MM.1S (cell line): ENCODE data around the gene HOXD9.

Experiments
- DNase-seq: peaks from one replicate; pipeline ENCODE4 v3.0.0-alpha.2; 2015
- H2AFZ ChIP-seq: fragments of 300-600 bp; sonication (generic); 2 replicates; pipeline ENCODE4 v1.6.0; 2016; ENCODE audit warnings: antibody characterized with exemption, low read length
- H3F3A ChIP-seq: fragments of 300-600 bp; sonication (generic); 2 replicates; pipeline ENCODE4 v1.6.1; 2016; ENCODE audit warnings: mild to moderate bottlenecking, antibody characterized with exemption, low read length, moderate library complexity, mixed read lengths; ENCODE audit not compliant: insufficient read depth
- H3K27ac ChIP-seq: fragments of 300-600 bp; sonication (generic); 2 replicates; pipeline ENCODE4 v1.5.1; 2016; ENCODE audit warnings: mild to moderate bottlenecking, low read length
- H3K27me3 ChIP-seq: fragments of 300-600 bp; sonication (generic); replicated peaks from 2 replicates; pipeline ENCODE4 v1.6.0; 2016; ENCODE audit warnings: low read length; ENCODE audit not compliant: insufficient read depth
- H3K36me3 ChIP-seq: fragments of 300-600 bp; sonication (generic); replicated peaks from 2 replicates; pipeline ENCODE4 v1.6.1; 2016; ENCODE audit warnings: mild to moderate bottlenecking, low read length, mixed read lengths; ENCODE audit not compliant: insufficient read depth
- H3K4me1 ChIP-seq: fragments of 300-600 bp; sonication (generic); 2 replicates; pipeline ENCODE4 v1.6.1; 2016; ENCODE audit warnings: low read length, mixed read lengths
- H3K4me2 ChIP-seq: fragments of 300-600 bp; sonication (generic); 2 replicates; pipeline ENCODE4 v1.6.0; 2016; ENCODE audit warnings: low read depth, low read length
- H3K4me3 ChIP-seq: fragments of 300-600 bp; sonication (generic); 2 replicates; pipeline ENCODE4 v1.5.1; 2016; ENCODE audit warnings: low read length, mixed read lengths
- H3K79me2 ChIP-seq: fragments of 300-600 bp; sonication (generic); 2 replicates; pipeline ENCODE4 v1.6.1; 2016; ENCODE audit warnings: mixed run types, low read length, mixed read lengths
- H3K9ac ChIP-seq: fragments of 300-600 bp; sonication (generic); 2 replicates; pipeline ENCODE4 v1.6.1; 2016; ENCODE audit warnings: low read length, mixed read lengths
- H3K9me2 ChIP-seq: fragments of 300-600 bp; sonication (generic); replicated peaks from 2 replicates; pipeline ENCODE4 v1.6.1; 2016; ENCODE audit warnings: mild to moderate bottlenecking, low read length, mixed read lengths; ENCODE audit not compliant: insufficient read depth
- H3K9me3 ChIP-seq: fragments of 300-600 bp; sonication (generic); replicated peaks from 2 replicates; pipeline ENCODE4 v1.6.1; 2016; ENCODE audit warnings: mild to moderate bottlenecking, low read length, mixed read lengths; ENCODE audit not compliant: insufficient read depth
- H4K20me1 ChIP-seq: fragments of 300-600 bp; sonication (generic); 2 replicates; pipeline ENCODE4 v1.6.1; 2016; ENCODE audit warnings: mild to moderate bottlenecking, low read length, moderate library complexity, mixed read lengths; ENCODE audit not compliant: insufficient read depth
- EZH2 ChIP-seq: fragments of 300-600 bp; sonication (generic); optimal IDR thresholded peaks from 2 replicates; pipeline ENCODE3; 2017; ENCODE audit warnings: low read depth, mild to moderate bottlenecking, antibody characterized with exemption, low read length, mixed read lengths
- EZH2phosphoT487 ChIP-seq: fragments of 300-600 bp; sonication (generic); IDR thresholded peaks from 2 replicates; pipeline ENCODE4 v1.6.1; 2018; ENCODE audit warnings: antibody characterized with exemption, low read length
- TF ChIP-seq, protein P1 (sequence below): fragments of 300-600 bp; sonication (generic); IDR thresholded peaks from 2 replicates; pipeline ENCODE4 v1.5.1; 2016; ENCODE audit warnings: antibody characterized with exemption, low read length, mixed read lengths

The HOXD9 gene

DNA sequence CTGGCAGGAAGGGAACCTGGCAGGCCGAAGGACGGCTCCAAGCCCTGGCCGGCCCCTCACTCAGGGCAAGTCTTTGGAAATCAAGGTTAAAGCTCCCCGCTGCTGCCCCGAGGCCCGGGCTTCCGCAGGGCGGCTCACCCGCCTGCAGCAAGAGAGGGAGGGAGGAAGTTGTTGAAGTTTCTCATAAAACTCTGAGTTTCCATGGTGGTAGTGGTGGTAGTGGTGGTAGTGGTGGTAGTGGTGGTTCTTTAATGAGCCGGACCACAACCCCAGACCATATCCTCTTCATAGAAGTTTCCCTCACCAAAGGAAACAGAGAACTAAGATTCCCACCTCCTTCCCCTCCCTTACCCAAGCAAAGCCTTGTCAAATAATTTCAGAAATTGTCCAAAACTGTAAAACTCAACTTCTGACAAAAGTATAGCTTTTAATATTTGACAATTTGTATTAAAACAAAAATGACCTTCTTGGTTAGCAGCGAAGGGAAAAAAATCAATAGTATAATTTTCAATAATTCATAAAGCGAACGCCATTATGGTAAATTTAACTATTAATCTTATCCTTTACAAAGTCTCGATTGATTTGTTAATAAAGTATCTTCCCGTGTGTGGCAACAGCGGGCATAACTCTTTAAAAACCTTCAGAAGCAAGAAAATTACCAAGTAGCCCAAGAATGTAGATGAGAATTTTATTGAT, 7.4 kb upstream of the HOXD9 start:
- Histone ChIP-seq H3K9me3 (no peaks in the 10 kb centered on the region), H3K79me2 (no peaks in the 10 kb centered on the region), H3K4me1 (no peaks in the 10 kb centered on the region), H3K27ac (no peak overlapping the region), H4K20me1 (no peaks in the 10 kb centered on the region), H3K4me3 (no peak overlapping the region), H3K9ac (no peak overlapping the region), H3K36me3 (no peaks in the 10 kb centered on the region), H3K4me2 (no peak overlapping the region), H3K9me2 (no peaks in the 10 kb centered on the region), H2AFZ (no peak overlapping the region), H3K27me3 (peaks cover 69% of the 10 kb centered on the region), H3F3A (no peaks in the 10 kb centered on the region)
- TF ChIP-seq, protein P1, sequence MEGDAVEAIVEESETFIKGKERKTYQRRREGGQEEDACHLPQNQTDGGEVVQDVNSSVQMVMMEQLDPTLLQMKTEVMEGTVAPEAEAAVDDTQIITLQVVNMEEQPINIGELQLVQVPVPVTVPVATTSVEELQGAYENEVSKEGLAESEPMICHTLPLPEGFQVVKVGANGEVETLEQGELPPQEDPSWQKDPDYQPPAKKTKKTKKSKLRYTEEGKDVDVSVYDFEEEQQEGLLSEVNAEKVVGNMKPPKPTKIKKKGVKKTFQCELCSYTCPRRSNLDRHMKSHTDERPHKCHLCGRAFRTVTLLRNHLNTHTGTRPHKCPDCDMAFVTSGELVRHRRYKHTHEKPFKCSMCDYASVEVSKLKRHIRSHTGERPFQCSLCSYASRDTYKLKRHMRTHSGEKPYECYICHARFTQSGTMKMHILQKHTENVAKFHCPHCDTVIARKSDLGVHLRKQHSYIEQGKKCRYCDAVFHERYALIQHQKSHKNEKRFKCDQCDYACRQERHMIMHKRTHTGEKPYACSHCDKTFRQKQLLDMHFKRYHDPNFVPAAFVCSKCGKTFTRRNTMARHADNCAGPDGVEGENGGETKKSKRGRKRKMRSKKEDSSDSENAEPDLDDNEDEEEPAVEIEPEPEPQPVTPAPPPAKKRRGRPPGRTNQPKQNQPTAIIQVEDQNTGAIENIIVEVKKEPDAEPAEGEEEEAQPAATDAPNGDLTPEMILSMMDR: no peak
- no peak for TF ChIP-seq EZH2
- no peak for DNase-seq

DNA sequence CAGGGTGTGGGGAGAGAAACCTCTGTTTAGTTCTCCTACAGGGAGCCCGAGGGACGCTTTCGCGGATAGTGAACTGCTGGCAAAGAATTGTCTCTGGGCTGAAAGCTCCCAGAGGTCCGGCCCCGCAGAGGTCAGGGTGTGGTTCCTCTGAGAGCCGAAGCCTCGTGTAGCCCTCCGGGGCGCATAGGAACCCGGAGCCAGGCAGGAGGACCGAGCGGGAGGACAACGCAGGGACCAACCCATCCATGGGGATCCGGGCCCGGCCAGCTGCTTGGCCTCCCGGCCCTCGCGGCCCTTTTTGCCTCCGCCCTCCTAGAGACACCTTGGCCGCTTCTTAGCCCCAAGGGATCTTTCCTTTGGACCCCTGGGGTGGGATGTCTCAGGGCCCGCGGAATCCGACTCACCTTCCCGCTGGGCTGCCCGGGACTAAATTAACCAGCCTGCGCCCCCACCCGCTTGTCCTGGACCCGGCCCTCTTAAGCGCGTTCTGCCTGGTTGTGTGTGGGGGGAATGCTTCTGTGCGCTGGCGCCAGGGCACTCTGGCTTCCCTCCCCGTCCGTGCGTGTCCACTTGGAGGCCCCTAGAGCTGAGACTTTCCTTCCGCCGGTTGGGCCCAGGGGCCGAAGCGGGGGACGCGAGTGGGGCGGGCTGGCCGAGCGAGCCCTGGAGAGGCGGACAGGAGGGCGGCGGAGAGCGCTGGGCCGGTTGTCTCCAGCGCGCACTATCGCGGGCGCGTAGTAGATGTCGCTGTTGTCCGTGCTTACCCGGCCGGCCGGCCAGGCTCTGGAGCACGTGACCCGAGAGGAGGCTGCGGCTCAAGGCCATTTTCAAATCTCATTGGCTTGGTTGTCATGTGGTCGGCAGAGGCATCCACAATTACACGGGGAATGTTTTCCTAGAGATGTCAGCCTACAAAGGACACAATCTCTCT, 6.4 kb upstream of the HOXD9 start, which contains the start of gene HOXD10:
HOXD10 (plus strand) TSS at position 896 of the 931 bp plus-strand sequence. CDS start 56 bp downstream, outside the sequence.
- H3K4me3 ChIP-seq: no peak within 1 kb of the TSS
- DNase-seq: no peak
- no peak within 1 kb of the TSS for H3K9ac ChIP-seq
- H3K4me1 ChIP-seq: no peaks in the 10 kb centered on the region
- peaks cover 61% of the 10 kb centered on the region for H3K27me3 ChIP-seq
- no peaks in the 10 kb centered on the region for H3K9me2 ChIP-seq
- no peak within 1 kb of the TSS for H2AFZ ChIP-seq
- no peak within 1 kb of the TSS for H3K4me2 ChIP-seq
- H3K9me3 ChIP-seq: no peaks in the 10 kb centered on the region
- TF ChIP-seq EZH2phosphoT487 (no peak), EZH2 (no peak)
- TF ChIP-seq, protein P1: no peak
- H4K20me1 ChIP-seq: no peaks in the 10 kb centered on the region
- no peaks in the 10 kb centered on the region for H3K36me3 ChIP-seq
- no peak within 1 kb of the TSS for H3K27ac ChIP-seq
- no peaks in the 10 kb centered on the region for H3F3A ChIP-seq
- no peaks in the 10 kb centered on the region for H3K79me2 ChIP-seq

DNA sequence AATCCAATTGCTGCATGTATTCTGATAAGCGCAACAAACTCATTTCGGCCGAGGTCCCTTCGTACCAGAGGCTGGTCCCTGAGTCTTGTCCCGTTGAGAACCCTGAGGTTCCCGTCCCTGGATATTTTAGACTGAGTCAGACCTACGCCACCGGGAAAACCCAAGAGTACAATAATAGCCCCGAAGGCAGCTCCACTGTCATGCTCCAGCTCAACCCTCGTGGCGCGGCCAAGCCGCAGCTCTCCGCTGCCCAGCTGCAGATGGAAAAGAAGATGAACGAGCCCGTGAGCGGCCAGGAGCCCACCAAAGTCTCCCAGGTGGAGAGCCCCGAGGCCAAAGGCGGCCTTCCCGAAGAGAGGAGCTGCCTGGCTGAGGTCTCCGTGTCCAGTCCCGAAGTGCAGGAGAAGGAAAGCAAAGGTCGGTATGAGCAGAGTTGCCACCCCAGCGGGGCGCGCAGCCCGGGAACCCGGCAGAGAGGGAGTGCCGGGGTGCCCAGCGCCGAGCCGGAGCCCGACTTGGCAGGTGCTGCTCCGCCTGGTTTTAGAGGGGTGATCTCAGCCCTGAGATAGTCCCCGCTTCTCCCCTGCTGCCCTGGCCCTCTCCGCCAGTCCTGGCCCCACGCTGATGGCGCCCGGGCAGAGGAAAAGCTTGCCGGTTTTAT, 5.2 kb upstream of the HOXD9 start:
- H3K27me3 ChIP-seq: peaks cover 55% of the 10 kb centered on the region
- no peaks in the 10 kb centered on the region for H4K20me1 ChIP-seq
- H3K27ac ChIP-seq: no peak overlapping the region
- no peak overlapping the region for H3K4me3 ChIP-seq
- no peak for DNase-seq
- no peak overlapping the region for H2AFZ ChIP-seq
- H3K36me3 ChIP-seq: no peaks in the 10 kb centered on the region
- TF ChIP-seq EZH2: no peak
- no peak for TF ChIP-seq EZH2phosphoT487
- TF ChIP-seq, protein P1: no peak
- H3K9me2 ChIP-seq: no peaks in the 10 kb centered on the region
- H3K79me2 ChIP-seq: no peaks in the 10 kb centered on the region
- no peaks in the 10 kb centered on the region for H3F3A ChIP-seq
- no peak overlapping the region for H3K9ac ChIP-seq
- H3K4me1 ChIP-seq: no peaks in the 10 kb centered on the region
- H3K4me2 ChIP-seq: no peak overlapping the region
- H3K9me3 ChIP-seq: no peaks in the 10 kb centered on the region
